ENCODE data around the gene SH3RF3. TPM values are rescaled to one million over a fixed set of nuclear protein-coding genes. Genes with fewer than 3 reads are reported as not detected.

Gene SH3RF3
- total RNA-seq, 1 experiment from 2014 or later = not detected

DNA sequence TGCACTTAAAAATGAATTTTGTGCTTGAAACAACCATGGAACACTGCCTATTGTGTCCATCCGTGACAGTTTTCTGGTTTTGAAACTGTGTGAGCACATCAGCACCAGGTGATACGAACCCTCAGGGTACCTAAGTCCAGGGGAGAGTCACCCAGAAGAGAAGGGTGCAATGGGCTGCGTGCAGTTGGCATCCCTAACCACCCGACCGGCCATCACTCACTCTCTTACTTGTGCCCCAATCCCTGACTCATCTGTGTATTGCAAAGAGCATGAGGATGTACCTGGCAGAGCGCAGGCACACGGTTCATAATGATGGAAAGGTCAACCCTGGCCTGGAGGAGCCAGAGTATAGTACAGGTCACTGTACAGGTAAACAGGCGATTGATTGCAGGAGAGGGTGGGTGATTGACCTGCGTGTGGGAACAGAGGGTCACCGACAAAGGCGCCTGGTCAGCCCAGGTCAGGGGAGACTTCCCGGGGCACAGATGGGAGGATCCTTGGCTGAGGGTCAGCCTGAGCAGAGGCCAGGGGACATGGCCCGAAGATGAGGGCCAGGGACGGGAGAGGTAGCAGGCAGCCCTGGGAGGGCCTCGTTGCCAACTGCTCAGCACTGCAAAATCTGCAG, 324.5 kb downstream of the SH3RF3 start (continued):
- TF ChIP-seq, protein P1, sequence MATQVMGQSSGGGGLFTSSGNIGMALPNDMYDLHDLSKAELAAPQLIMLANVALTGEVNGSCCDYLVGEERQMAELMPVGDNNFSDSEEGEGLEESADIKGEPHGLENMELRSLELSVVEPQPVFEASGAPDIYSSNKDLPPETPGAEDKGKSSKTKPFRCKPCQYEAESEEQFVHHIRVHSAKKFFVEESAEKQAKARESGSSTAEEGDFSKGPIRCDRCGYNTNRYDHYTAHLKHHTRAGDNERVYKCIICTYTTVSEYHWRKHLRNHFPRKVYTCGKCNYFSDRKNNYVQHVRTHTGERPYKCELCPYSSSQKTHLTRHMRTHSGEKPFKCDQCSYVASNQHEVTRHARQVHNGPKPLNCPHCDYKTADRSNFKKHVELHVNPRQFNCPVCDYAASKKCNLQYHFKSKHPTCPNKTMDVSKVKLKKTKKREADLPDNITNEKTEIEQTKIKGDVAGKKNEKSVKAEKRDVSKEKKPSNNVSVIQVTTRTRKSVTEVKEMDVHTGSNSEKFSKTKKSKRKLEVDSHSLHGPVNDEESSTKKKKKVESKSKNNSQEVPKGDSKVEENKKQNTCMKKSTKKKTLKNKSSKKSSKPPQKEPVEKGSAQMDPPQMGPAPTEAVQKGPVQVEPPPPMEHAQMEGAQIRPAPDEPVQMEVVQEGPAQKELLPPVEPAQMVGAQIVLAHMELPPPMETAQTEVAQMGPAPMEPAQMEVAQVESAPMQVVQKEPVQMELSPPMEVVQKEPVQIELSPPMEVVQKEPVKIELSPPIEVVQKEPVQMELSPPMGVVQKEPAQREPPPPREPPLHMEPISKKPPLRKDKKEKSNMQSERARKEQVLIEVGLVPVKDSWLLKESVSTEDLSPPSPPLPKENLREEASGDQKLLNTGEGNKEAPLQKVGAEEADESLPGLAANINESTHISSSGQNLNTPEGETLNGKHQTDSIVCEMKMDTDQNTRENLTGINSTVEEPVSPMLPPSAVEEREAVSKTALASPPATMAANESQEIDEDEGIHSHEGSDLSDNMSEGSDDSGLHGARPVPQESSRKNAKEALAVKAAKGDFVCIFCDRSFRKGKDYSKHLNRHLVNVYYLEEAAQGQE (IDR thresholded peaks at IDR 0.05; ENCODE audit: low read depth) = no peak
- TF ChIP-seq POLR2AphosphoS5 (IDR thresholded peaks at IDR 0.05; ENCODE audit: low read depth, low read length) (no peak), EZH2 (IDR thresholded peaks at IDR 0.05) (no peak), POLR2A (IDR thresholded peaks at IDR 0.05; ENCODE audit: borderline replicate concordance, extremely low read depth, insufficient read depth, insufficient read length) (no peak), EGR1 (IDR thresholded peaks at IDR 0.05; ENCODE audit: low read depth) (no peak)
- TF ChIP-seq, protein P2, sequence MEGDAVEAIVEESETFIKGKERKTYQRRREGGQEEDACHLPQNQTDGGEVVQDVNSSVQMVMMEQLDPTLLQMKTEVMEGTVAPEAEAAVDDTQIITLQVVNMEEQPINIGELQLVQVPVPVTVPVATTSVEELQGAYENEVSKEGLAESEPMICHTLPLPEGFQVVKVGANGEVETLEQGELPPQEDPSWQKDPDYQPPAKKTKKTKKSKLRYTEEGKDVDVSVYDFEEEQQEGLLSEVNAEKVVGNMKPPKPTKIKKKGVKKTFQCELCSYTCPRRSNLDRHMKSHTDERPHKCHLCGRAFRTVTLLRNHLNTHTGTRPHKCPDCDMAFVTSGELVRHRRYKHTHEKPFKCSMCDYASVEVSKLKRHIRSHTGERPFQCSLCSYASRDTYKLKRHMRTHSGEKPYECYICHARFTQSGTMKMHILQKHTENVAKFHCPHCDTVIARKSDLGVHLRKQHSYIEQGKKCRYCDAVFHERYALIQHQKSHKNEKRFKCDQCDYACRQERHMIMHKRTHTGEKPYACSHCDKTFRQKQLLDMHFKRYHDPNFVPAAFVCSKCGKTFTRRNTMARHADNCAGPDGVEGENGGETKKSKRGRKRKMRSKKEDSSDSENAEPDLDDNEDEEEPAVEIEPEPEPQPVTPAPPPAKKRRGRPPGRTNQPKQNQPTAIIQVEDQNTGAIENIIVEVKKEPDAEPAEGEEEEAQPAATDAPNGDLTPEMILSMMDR (IDR thresholded peaks at IDR 0.05 in 2 of 3, conservative IDR thresholded peaks at IDR 0.05 in 1 of 3; ENCODE audit: borderline replicate concordance in 1 of 3, insufficient read depth in 1 of 3, low read depth in 2 of 3, low read length in 2 of 3) = no peak

DNA sequence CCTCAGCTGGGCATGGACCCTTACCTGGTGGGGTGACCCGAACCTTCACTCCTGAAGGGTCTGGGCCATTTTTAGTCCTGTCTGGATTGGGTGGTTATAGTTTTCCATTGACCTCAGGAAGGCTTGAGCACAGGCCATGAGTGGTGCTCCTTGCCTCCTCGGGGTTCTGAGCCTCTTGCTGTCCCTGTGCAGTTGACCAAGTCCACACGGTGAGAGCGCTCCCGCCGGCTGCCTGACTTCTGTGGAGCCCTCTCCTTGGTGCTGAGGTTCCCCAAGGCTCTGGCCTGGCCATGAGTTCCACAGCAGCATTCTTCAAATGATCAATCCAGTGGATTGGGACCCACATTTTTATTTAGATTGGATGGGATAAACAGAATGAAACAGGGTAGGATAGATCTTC, 325.3 kb downstream of the SH3RF3 start:
- H2AFZ ChIP-seq (ENCODE audit: low read depth, low read length, poor library complexity, severe bottlenecking) = no peak overlapping the region

More for the DNA sequence above, 325.3 kb downstream of the SH3RF3 start:
- Histone ChIP-seq H3K36me3 (ENCODE audit: control insufficient read depth in 1 of 2, insufficient read depth in 2 of 2, low read length in 2 of 2) (no peaks in the 10 kb centered on the region), H3K27me3 (ENCODE audit: insufficient read depth, low read length) (peaks cover 12% of the 10 kb centered on the region; the same call in 1 of the 2 replicates), H3K4me2 (ENCODE audit: low read length) (no peak overlapping the region), H3K9ac (ENCODE audit: low read length) (no peak overlapping the region), H3K4me1 (ENCODE audit: control insufficient read depth in 1 of 2, insufficient read depth in 2 of 2, low read length in 2 of 2) (peaks cover 4 to 11% of the 10 kb centered on the region in 2 experiments; a peak in 3 of 4 replicates), H3K79me2 (ENCODE audit: insufficient read depth, low read length) (no peaks in the 10 kb centered on the region), H3K4me3 (replicated peaks in 1 of 2; ENCODE audit: low read depth in 1 of 2, low read length in 2 of 2) (no peak overlapping the region), H4K20me1 (ENCODE audit: insufficient read depth) (no peaks in the 10 kb centered on the region), H3K9me3 (ENCODE audit: control insufficient read depth in 1 of 2, insufficient read depth in 1 of 2, low read depth in 1 of 2, low read length in 2 of 2) (no peaks in the 10 kb centered on the region), H3K9me2 (ENCODE audit: insufficient read depth) (no peaks in the 10 kb centered on the region), H3K27ac (ENCODE audit: low read depth, low read length) (no peak overlapping the region)
- TF ChIP-seq TCF7L2 (IDR thresholded peaks at IDR 0.05; ENCODE audit: borderline replicate concordance, extremely low read depth, insufficient read depth, insufficient read length) (no peak), ELF1 (IDR thresholded peaks at IDR 0.05; ENCODE audit: borderline replicate concordance, low read depth) (no peak), ZNF274 (IDR thresholded peaks at IDR 0.05; ENCODE audit: low read depth, low read length) (no peak), EZH2 (IDR thresholded peaks at IDR 0.05) (no peak)
- TF ChIP-seq, protein P2 (IDR thresholded peaks at IDR 0.05 in 2 of 3, conservative IDR thresholded peaks at IDR 0.05 in 1 of 3; ENCODE audit: borderline replicate concordance in 1 of 3, insufficient read depth in 1 of 3, low read depth in 2 of 3, low read length in 2 of 3) = no peak
- ATAC-seq = no peak
- POLR2A ChIA-PET = no interaction called here
- no peak for DNase-seq (ENCODE audit: low read depth, low spot score)
- intact Hi-C loops (cut with micrococcal nuclease) = no loop called here
- RAD21 ChIA-PET (ENCODE audit: low non-redundant PET in 1 of 2, low total read pairs in 2 of 2, uncharacterized antibody in 2 of 2, unreplicated experiment in 2 of 2) = no interaction called here
- CTCF ChIA-PET = no interaction called here
- no TSS peak for BruUV-seq (replicated peaks)

Measured in HCT116 (cell line).